Astrocyte (in vitro differentiated cells and primary cell): Measurements from ENCODE around the gene FAM131C. TPM values are rescaled to one million over a fixed set of nuclear protein-coding genes. Genes with fewer than 3 reads are reported as not detected.

Experiments
- DNase-seq: peaks from one replicate; pipeline ENCODE4 v3.0.0-alpha.2; 2010; ENCODE audit warnings: low read depth
- FAIRE-seq: peaks from 2 replicates; lab custom pipeline; 2011; peaks lifted over from hg19 to GRCh38; lab: Jason Lieb, UNC
- H2AFZ ChIP-seq: 2 replicates; pipeline ENCODE4 v1.6.0; 2012; ENCODE audit warnings: low read depth, low read length, inconsistent platforms
- H3K27ac ChIP-seq: 2 replicates; pipeline ENCODE4 v1.5.1; 2011; ENCODE audit warnings: low read depth, low read length, inconsistent platforms
- H3K27me3 ChIP-seq: 2 replicates; pipeline ENCODE4 v1.6.0; 2011; ENCODE audit warnings: low read length, inconsistent platforms; ENCODE audit not compliant: insufficient read depth
- H3K36me3 ChIP-seq: 2 replicates; pipeline ENCODE4 v1.5.1; 2011; ENCODE audit warnings: low read length, inconsistent platforms; ENCODE audit not compliant: insufficient read depth
- H3K4me1 ChIP-seq: 2 replicates; pipeline ENCODE4 v1.5.1; 2011; ENCODE audit warnings: low read length, inconsistent platforms; ENCODE audit not compliant: insufficient read depth
- H3K4me2 ChIP-seq: 2 replicates; pipeline ENCODE4 v1.6.0; 2012; ENCODE audit warnings: low read length, inconsistent platforms
- H3K4me3 ChIP-seq: 2 replicates; pipeline ENCODE4 v1.5.1; 2011; ENCODE audit warnings: low read depth, mild to moderate bottlenecking, low read length, inconsistent platforms; ENCODE audit not compliant: insufficient read depth
- H3K79me2 ChIP-seq: 2 replicates; pipeline ENCODE4 v1.6.0; 2012; ENCODE audit warnings: mild to moderate bottlenecking, low read length, inconsistent platforms; ENCODE audit not compliant: insufficient read depth
- H3K9ac ChIP-seq: 2 replicates; pipeline ENCODE4 v1.6.0; 2012; ENCODE audit warnings: mild to moderate bottlenecking, low read length, inconsistent platforms
- H3K9me3 ChIP-seq: 2 replicates; pipeline ENCODE4 v1.5.1; 2012; ENCODE audit warnings: low read depth, mild to moderate bottlenecking, low read length, inconsistent platforms; ENCODE audit not compliant: insufficient read depth
- H4K20me1 ChIP-seq: 2 replicates; pipeline ENCODE4 v1.6.0; 2012; ENCODE audit warnings: low read length, inconsistent platforms; ENCODE audit not compliant: insufficient read depth
- H3K27ac Mint-ChIP-seq: one replicate; pipeline ENCODE4 v1.8.0; 2021; ENCODE audit warnings: mild to moderate bottlenecking, mixed read lengths; ENCODE audit not compliant: unreplicated experiment
- H3K27me3 Mint-ChIP-seq: one replicate; pipeline ENCODE4 v1.8.0; 2021; ENCODE audit warnings: low read depth, mixed read lengths; ENCODE audit not compliant: unreplicated experiment
- H3K36me3 Mint-ChIP-seq: one replicate; pipeline ENCODE4 v1.8.0; 2021; ENCODE audit warnings: low read depth, mixed read lengths; ENCODE audit not compliant: unreplicated experiment
- H3K4me1 Mint-ChIP-seq: one replicate; pipeline ENCODE4 v1.8.0; 2021; ENCODE audit warnings: low read depth, mixed read lengths; ENCODE audit not compliant: unreplicated experiment
- H3K4me3 Mint-ChIP-seq: one replicate; pipeline ENCODE4 v1.8.0; 2021; ENCODE audit warnings: mild to moderate bottlenecking, moderate library complexity, mixed read lengths; ENCODE audit not compliant: unreplicated experiment
- H3K9me3 Mint-ChIP-seq: one replicate; pipeline ENCODE4 v1.8.0; 2021; ENCODE audit warnings: mild to moderate bottlenecking, mixed read lengths; ENCODE audit not compliant: unreplicated experiment
- CTCF ChIP-seq: IDR thresholded peaks from 2 replicates; pipeline ENCODE4 v1.5.1; 2011; ENCODE audit warnings: low read depth, mild to moderate bottlenecking, inconsistent platforms, low read length, moderate library complexity; ENCODE audit not compliant: insufficient read depth
- EZH2 ChIP-seq: IDR thresholded peaks from 2 replicates; pipeline ENCODE4 v1.6.1; 2012; ENCODE audit warnings: mild to moderate bottlenecking, low read length, inconsistent platforms; ENCODE audit not compliant: insufficient read depth
- total RNA-seq: library from RNA; stranded (reverse); gene quantifications from 2 replicates; pipeline ENCODE4 v1.2.1, GENCODE V29; 2021

Gene FAM131C
- total RNA-seq, 1 donor from 2014 or later = 0.11 TPM

GRCh38 chr1:16085522-16085921 is 12.1 kb upstream of the FAM131C start:
- H3K4me3 Mint-ChIP-seq = no peak overlapping the region
- Histone ChIP-seq H3K4me3 (no peak overlapping the region), H3K4me2 (no peak overlapping the region), H3K79me2 (no peaks in the 10 kb centered on the region), H3K4me1 (peaks cover 15% of the 10 kb centered on the region), H3K9me3 (no peaks in the 10 kb centered on the region), H3K9ac (no peak overlapping the region), H3K27ac (no peak overlapping the region), H4K20me1 (no peaks in the 10 kb centered on the region), H3K36me3 (no peaks in the 10 kb centered on the region), H2AFZ (no peak overlapping the region), H3K27me3 (no peaks in the 10 kb centered on the region)
- no peak overlapping the region for H3K27ac Mint-ChIP-seq
- H3K4me1 Mint-ChIP-seq = peaks cover 3% of the 10 kb centered on the region
- TF ChIP-seq EZH2 (no peak), CTCF (no peak)
- no peaks in the 10 kb centered on the region for H3K36me3 Mint-ChIP-seq
- H3K9me3 Mint-ChIP-seq = no peaks in the 10 kb centered on the region
- no peak for DNase-seq
- peaks cover 9% of the 10 kb centered on the region for H3K27me3 Mint-ChIP-seq
- FAIRE-seq = no peak

GRCh38 chr1:16083486-16083885 is 10.0 kb upstream of the FAM131C start:
- DNase-seq = no peak
- Histone ChIP-seq H3K36me3 (no peaks in the 10 kb centered on the region), H3K9ac (no peak overlapping the region), H4K20me1 (no peaks in the 10 kb centered on the region), H3K4me1 (peaks cover 9% of the 10 kb centered on the region), H3K4me3 (no peak overlapping the region), H3K4me2 (no peak overlapping the region), H3K79me2 (no peaks in the 10 kb centered on the region), H2AFZ (no peak overlapping the region), H3K9me3 (no peaks in the 10 kb centered on the region), H3K27me3 (no peaks in the 10 kb centered on the region), H3K27ac (no peak overlapping the region)
- no peak overlapping the region for H3K27ac Mint-ChIP-seq
- no peak for TF ChIP-seq EZH2
- H3K9me3 Mint-ChIP-seq = no peaks in the 10 kb centered on the region
- H3K27me3 Mint-ChIP-seq = peaks cover 8% of the 10 kb centered on the region
- no peaks in the 10 kb centered on the region for H3K4me1 Mint-ChIP-seq
- no peak for FAIRE-seq
- no peaks in the 10 kb centered on the region for H3K36me3 Mint-ChIP-seq
- no peak overlapping the region for H3K4me3 Mint-ChIP-seq

- Histone ChIP-seq H3K27me3 (no peaks in the 10 kb centered on the region), H3K36me3 (no peaks in the 10 kb centered on the region), H3K4me1 (peaks cover 5% of the 10 kb centered on the region), H3K9me3 (no peaks in the 10 kb centered on the region), H2AFZ (no peak overlapping the region), H4K20me1 (no peaks in the 10 kb centered on the region), H3K9ac (no peak overlapping the region), H3K27ac (no peak overlapping the region), H3K4me2 (no peak overlapping the region), H3K79me2 (no peaks in the 10 kb centered on the region), H3K4me3 (no peak overlapping the region)
- H3K4me3 Mint-ChIP-seq = peak overlapping the region; percentile 64
- FAIRE-seq = no peak
- H3K27ac Mint-ChIP-seq = peak overlapping the region; percentile 53
- peak; percentile 21 for DNase-seq
- no peak for TF ChIP-seq EZH2
- TF ChIP-seq CTCF = peak; percentile 85
- no peaks in the 10 kb centered on the region for H3K9me3 Mint-ChIP-seq
- H3K27me3 Mint-ChIP-seq = peaks cover 5% of the 10 kb centered on the region
- no peaks in the 10 kb centered on the region for H3K4me1 Mint-ChIP-seq
- no peaks in the 10 kb centered on the region for H3K36me3 Mint-ChIP-seq
Measured at GRCh38 chr1:16082283-16083038, 9.0 kb upstream of the FAM131C start.
